Activated T-cell treated with anti-CD3 and anti-CD28 coated beads for 4 hours (primary cell): ENCODE results near the gene PAK4.
"Not testable (repeated sequence)": the region's sequence is repeated elsewhere in the genome, so short reads cannot be mapped to it uniquely, and the experiment has no call there.

Source experiments
- DNase-seq: peaks from one replicate; pipeline ENCODE4 v3.0.0-alpha.2; 2020

PAK4 gene

DNA sequence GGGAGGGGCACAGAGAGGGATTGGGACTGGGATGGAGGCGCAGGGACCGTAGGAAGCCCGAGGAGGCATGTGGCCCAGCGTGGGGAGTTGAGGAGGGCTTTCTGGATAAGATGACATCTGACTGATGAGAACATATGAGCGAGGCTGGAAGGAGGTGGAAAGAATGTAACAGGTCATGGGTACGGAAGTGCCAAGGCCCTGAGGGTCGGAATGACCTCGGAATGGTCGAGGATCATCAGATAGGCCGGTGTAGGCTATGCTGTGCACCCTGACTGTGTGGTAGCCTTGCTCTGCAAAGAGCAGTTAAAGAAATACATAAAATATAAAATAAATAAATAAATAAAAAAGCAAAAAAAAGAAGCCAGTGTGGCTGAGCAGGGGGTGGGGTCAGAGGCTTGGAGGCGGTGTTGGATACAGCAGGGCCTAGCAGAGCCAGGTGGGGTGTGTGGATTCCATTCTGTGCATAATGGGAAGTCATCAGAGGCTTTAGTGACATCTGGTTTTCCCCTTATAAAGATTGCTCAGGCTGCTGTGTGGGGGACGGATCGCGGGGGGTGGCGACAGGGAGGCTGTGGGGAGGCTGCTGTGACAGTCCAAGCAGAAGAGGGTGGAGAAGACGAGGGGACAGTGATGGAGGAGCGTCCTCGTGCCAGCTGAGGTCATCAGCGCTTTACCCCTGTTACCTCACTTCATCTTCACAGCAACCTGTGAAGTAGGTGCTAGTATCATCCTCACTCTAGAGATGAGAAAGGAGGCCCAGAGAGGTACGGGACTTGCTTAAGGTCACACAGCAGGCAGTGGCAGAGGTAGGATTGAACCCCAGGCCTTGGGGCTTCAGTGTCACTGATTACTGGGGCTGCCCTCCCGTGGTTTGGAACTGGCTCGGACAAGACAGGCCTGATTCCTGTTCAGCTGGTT lies 5.0 kb downstream of the PAK4 start:
- no peak for DNase-seq

DNA sequence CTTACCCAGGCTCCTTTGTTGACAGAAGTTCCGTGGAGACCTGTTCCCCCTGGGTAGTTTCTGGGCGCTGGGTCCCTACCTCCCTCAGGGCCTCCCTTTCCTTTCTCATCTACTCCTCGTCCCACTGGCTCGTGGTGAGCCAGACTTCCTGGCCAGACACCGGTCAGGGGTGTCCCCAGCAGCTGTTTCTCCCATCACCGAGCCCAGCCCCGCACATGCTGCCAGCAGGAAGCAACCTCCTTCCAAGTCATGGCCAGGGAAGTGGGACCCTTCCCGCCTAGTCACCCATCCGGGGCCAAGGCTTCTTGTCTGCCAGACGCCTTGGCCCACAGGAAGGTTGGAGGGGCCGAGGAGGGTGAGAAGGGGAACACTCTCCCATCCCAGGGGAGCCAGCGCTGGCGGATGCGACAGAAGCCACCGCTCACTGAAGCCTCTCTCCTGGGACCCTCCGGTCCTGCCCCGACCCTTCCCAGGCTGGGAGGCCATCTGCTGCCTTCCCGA lies 5.7 kb downstream of the PAK4 start:
- DNase-seq: no peak

DNA sequence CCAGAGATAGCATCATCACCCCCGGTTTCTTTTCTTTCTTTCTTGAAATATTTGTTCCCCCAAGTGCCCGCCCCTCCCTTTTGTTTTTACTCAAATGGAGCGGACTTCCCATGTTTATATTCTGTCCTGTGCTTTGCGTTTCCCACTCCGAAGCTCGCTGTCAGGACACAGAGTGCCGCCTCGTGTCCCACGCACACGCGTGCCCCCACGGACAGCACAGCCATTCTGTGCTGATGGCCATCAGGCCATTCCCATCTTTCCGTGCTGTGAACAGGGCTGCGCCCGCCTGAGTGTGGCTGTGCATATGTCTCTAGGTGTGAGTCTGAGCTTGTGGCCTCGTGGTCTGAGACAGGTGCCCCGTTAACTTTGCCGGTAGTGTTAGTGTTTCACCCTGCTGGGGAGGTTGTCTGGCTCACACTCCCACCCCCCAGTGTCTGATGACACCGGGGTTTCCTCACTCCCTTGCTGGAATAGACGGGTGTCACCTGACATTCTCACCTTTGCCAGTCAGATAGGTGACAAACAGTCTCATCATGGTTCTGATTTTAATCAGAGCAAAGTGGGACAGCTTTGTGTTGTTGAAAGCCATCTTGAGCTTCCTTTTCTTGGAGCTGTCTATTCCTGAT lies 6.9 kb downstream of the PAK4 start:
- no peak for DNase-seq

DNA sequence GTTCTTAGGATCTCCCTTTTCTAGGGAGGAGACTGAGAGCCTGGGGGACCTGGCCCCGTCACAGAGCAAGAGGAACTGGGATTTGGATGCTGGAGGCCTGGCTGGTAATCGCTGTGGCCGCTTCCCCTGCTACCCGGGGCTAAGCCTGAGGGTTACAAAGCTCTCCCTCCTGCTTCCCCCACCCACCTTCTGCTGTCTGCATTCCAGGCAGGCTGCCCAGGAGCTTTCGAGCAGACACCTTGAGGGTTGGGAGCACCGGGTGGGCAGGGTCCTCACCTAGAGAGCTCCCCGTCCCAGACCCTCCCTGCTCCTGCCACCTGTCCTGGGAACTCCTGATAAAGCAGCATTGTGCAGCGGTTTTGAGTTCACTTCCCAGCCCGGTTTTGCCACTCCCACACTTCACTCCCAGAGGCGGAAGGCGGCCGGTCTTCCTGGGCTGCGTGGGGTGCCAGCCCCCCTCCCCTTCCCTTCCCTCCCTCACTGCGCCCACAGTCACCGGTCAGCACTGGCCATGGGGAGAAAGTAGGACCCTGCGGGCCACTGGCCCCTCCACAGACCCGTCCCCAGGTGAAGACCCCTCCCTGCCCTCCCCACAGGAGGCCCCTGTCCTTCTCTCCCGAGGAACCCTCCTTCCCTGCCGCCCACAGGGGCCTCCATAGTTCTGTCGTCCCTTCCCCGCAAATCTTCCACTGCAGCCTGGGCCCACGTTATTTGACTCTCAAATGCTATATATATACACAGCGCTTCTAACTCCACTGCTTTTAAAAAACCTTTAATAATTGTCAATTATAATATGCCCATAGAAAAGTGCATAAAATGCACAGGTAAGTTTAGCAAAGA lies 8.1 kb downstream of the PAK4 start:
- DNase-seq: no peak

DNA sequence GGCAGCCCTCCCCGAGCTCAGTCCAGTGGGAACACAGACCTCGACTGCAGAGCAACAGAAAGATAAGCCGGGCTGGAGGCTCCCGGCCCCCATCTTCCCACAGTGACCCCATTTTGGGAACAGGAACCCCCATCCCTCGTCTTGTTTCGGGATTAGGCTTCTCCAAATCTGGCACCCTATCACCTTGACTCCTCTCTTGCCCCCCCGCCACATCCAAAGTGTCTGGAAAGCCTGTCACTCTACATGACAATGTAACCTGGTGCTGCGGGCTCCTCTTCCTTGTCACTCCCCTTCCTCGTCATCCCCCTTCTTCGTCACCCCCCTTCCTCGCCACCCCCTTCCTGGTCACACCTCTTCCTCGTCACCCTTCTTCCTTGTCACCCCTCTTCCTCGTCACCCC lies 10.1 kb downstream of the PAK4 start:
- no peak for DNase-seq

DNA sequence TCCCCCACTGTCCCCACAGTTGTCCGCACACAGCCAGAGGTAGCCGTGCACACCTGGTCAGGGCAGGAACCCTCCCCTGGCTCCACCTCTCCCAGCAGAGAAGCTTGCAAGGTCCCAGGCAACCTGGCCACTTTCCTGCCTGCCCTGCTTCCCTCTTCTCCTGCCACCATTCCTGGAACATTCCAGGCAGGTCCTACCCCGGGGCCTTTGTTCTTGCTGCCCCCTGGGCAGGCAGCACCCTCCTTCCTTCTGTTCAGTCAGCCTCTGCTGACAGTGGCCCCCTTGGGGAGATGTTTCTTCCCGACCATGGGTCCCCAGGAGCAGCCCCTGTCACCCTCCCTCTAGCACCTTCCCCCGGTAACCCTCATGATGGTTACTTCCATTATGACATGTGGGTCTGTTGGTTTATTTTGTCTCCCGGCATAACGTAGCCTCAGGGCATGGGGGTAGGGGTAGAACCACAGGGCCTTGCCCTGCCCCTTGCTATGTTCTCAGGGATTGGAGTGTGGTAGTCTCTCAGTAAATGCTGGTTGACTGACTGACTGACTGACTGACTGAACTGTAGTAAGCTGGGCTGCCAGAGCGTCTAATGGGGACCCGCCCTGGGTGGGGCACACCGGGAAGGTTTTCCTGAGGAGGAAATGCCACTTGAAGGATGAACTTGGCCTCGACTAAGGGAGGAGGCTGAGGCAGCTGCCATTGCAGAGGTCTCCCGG lies 10.8 kb downstream of the PAK4 start:
- DNase-seq: no peak

DNA sequence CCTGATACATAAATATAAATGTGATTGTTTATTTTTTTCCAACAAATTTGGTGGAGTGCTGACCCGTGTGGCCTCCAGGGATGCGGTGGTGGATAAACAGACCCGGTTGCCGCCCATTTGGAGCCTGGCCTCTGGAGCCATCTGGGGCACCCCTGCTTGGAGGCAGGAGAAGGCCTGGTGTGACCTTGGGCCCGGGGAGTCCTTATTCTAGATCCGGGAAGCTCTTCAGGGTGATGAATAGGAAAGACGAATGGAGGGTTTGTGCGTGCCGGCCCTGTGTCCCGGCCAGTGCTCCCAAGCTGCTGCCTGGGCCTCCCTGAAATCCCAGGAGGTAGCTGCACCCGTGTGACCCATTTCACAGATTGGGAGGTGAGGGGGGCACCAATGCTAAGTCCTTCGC lies 11.5 kb downstream of the PAK4 start:
- DNase-seq: no peak

DNA sequence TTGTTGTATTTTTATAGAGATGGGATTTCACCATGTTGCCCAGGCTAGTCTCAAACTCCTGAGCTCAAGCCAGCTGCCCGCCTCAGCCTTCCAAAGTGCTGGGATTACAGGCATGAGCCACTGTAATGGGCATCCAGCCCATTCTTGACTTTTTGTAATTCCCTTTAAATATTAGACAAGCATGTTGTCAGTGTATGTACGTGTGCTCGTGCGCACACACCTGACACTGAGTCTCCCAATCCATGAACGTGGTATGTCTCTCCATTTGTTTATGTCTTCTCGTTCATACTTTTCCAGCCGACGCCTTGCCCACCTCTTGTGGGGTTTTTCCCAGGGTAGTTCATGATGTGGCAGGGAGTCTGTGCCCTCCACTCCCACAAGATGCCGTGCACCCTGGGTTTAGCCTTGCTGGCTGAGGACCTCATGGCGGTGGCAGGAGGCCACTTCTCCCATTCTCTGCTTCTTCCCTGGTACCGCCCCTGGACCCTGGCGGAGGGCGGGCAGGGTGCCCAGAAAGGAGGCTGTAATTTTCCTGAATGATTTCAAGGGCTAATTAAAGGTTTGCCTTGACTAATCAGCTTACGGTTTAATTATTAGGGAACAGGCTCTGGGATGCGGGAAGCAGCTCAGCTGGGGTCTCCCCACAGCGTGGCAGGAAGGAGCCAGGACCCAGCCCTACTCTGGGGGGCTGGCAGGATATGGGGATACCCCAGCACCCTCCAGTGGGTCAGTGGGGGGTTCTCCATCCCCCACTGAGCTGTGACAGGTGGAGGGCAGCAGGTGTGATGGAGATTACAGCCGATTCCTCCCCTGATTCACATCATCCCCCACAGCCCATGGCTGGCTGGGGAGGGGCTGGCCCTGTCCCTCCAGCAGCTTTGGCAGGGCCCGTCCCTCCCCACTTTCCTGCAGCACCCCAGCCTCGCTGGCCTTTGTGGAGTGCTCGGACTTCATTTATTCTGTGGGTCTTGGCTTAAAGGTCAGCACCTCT lies 12.9 kb downstream of the PAK4 start:
- DNase-seq: no peak

DNA sequence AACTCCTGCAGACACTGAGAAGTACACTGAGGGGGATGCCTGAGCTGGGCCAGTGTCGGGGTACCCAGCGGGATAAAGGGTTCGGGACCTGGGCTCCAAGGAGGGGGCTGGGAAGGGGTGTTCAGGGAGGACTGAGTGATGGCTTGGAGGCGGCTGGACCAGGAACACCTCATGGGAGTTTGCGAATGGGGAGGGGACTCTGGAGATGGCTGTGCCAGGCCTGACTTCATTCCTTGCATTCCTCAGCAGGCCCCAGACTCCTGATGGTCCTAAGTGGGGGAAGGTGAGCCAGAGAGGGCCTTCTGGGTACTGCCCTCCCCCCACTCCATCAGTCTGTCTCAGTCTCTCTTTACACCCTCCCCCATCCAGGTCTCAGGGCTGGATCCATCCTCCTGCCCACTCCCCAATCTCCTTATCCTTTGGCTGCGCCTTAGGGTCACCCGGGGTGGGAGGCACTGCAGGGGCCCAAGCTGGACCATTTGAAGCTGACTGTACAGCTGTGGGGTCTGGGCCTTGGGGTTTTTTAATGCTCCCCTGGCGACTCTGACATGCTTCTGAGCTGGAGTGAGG lies 13.8 kb downstream of the PAK4 start:
- DNase-seq: no peak

DNA sequence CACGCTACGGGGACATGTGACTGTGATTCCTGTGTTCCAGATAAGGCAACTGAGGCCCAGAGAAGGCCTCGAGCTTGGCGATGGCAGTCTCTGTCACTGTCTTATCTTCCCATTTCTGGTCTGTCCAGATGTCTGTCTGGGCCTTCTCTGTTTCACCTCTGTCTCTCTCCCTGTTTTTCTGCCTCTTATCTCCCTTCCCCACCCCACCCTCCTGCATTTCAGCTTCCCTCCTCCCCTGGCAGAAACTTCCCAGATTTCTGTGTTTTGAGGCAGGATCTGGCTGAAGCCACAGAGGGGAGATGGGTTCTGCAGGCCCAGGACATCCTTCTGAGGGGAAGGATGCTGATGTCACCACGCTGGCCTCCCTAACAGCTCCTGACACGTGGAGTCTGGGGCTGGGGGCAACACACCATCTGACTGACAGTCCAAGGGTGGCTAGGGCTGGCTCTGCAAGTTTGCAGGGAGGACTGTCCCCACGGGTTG lies 14.4 kb downstream of the PAK4 start:
- no peak for DNase-seq

DNA sequence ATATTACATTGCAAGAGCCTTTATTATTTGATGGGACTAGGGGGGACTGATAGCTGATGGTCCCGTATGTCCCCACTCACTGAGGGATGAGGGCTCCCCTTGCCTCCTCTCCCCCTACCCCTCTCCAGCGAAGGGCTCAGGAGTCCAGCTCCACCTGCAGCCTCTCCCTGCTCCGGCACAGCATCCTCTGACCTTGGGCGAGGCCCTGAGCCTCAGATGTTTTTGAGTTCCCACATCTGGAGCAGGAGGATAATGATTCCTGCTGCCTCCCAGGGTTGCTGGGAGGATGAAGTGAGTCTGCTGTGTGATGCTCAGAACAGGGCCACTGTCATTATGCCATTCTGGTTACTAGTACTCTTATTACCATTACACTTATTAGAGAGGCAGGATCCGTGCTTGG lies 15.0 kb downstream of the PAK4 start:
- no peak for DNase-seq

DNA sequence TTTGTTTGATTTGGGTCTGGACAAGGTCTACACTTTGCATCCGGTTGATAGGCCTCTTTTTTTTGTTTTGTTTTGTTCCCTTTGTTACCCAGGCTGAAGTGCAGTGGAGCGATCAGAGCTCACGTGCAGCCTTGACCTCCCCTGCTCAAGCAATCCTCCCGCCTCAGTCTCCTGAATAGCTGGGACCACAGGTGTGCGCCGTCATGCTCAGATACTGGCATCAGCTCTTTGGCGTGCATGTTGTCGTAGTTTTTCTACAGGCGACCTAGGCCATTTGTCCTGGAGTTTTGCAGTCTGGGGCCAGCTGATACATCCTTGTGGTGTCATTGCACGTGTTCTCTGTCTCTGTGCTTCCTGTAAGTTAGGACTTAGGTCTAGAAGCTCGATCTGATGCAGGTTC lies 16.3 kb downstream of the PAK4 start:
- no peak for DNase-seq

DNA sequence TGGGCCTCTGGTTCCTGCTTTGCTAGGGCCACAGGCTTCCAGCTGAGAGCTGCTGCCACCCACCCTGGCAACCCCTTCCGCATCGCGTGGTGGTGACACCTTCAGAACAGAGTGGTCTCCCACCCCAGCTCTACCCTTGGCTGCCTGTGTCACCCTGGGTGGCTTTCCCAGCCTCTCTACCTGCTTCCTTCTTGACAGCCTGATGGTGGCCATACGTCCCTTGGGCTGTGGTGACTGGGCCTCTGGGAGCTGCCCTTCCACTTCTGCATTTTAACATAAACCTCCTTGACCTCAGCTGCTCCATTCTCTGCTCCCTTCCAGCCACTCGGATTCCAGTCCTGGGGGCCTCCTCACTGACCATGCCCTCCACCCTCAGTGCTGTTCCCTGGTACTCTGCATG lies 17.0 kb downstream of the PAK4 start:
- DNase-seq: no peak

DNA sequence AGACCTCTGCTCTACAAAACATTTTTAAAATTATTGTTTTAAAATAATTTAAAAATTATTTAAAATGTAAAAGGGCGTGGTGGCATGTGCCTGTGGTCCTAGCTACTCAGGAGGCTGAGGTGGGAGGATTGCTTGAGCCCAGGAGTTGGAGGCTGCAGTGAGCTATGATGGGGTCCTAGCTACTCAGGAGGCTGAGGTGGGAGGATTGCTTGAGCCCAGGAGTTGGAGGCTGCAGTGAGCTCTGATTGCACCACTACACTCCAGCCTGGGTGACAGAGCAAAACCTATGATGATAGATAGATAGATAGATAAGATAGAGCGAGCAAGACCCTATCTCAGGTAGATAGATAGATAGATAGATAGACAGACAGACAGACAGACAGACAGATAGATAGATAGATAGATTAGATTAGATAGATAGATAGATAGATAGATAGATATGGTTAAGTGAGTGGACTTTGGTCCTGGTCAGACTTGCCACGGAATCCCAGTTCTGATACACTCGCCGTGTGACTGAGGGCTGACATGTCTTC lies 18.2 kb downstream of the PAK4 start:
- not testable (repeated sequence) for DNase-seq

DNA sequence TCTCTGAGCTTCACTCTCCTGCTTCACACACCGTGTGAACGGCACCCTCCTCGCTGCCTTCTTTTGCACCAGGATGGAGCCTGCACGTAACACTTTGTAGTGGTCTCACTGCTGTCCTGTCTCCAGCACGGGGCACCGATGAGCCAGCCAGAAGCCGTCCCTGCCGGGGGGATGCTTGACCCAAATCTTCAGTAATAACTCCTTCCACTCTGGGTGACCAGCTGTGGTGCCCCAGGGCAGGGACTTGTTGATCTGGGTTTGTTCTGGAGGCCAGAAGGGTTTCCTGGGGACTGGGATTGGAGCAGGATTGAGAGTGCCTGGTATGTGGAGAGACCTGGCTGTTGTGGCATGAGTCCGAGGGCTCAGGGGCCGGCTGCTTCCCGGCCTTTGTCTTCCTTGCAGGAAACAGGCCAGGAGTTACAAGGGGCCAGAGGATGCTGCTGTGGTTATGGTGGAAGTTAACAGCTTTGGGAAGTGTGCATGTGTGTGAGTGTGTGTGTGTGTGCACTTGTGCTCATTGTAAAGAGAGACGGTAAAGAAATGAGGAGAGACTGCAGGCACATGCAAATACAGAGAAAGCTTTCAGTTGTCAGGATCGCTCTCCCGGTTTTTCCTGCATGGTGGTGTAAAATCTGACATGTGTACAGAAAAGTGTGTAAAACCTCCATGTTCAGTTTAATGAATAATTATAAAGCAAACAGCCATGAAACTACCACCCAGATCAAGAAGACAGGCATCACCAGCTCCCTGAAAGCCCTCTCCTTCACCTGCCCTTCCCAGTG lies 18.9 kb downstream of the PAK4 start:
- no peak for DNase-seq

DNA sequence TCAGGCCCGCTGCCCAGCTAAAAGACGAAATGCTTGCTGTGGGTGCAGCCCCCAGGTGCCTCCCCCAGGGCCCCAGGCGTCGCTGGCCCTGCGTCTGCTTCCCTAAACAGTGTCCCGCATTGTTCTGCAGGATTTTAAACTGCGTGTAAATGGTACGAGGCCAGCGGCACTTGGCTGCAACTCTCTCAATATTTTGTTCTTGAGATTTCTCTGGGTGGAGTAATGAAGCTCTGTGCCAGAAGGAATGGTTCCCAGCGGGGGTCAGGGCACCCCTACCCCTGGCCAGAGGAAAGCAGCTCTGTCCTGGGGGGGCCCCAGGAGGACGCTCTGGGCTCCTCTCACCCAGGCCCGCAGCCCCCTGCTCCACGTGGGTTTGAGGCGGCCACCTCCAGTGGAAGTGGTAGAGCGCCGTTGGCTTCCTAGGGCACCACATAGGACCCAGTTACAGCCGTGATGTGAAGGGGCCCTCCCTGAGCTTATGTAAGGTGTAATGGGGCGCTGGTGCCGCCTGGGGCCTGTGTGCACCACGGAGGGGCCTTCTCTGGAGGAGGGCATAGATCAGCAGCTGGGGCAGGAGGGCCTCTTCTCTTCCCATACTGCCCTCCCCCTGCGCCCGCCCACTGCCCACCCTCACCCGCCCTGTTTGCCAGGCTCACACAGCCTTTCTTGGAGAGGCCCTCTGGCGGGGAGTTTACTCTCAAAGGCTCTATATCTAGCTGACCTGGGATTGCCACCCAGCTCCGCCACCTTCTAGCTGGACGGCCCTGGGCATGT lies 19.8 kb downstream of the PAK4 start:
- DNase-seq: no peak

DNA sequence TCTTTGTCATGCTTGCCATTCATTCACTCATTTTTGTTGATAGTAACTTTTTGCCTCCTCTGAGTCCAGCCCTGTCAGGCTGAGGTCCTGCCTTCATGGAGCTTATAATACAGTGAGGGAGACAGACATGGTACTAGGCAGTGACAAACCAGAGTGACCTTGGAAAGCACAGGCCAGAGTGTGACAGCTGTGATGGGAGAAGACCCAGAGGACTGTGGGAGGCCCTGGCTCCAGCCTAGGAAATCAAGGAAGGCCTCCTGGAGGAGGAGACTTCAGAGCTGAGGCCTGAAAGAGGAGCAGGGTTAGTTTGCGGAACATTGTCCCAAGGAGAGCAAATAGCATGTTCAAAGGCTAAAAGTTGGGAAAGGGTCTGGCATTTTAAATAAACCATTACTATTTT lies 20.5 kb downstream of the PAK4 start:
- DNase-seq: no peak

DNA sequence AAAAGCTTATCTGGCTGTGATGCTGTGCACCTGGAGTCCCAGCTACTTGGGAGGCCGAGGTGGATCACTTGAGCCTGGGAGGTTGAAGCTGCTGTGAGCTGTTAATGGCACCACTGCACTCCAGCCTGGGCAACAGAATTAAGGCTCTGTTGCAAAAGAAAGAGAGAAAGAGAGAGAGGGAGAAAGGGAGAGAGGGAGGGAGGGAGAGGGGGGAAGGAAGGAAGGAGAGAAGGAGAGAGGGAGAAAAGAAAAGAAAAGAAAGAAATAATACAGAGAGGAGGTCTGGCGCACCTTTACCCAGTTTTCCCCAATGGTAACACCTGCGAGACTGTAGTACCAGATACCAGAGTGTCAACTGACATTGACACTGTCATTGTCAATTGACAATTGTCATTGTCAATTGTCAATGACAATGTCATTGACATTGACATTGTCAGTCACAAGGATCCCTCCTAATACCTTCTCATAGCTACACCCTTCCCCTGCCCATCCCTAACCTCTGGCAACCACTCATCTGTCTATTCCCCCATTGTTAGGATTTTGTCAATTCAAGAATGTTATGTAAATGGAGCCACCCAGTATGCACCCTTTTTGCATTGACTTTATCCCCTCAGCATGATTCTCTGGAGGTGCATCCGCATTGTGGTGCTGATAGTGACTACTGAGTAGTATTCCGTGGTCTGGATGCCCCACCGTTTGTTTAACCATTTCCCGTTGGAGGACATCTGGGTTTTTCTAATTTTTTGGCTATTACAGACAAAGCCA lies 21.3 kb downstream of the PAK4 start:
- DNase-seq: no peak
